ENCODE results near the gene HSD17B1.
"Not testable (repeated sequence)": the region's sequence is repeated elsewhere in the genome, so short reads cannot be mapped to it uniquely, and the experiment has no call there.

HSD17B1 gene, protein sequence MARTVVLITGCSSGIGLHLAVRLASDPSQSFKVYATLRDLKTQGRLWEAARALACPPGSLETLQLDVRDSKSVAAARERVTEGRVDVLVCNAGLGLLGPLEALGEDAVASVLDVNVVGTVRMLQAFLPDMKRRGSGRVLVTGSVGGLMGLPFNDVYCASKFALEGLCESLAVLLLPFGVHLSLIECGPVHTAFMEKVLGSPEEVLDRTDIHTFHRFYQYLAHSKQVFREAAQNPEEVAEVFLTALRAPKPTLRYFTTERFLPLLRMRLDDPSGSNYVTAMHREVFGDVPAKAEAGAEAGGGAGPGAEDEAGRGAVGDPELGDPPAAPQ

DNA sequence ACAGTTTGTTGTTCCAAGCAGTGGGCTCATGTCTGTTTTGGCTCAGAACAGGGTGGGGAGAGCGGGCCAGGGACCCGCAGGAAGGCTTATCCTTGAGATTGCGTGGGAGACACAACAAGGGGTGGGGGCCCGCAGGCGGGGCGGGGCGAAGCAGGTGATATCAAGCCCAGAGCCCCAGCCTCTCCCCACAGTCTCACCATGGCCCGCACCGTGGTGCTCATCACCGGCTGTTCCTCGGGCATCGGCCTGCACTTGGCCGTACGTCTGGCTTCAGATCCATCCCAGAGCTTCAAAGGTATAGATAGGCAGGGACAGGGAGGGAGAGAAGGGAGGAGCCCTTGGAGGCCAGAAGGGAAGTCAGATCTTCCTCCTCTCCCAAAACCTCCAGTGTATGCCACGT lies at the start of gene HSD17B1:
TSS of gene HSD17B1 (plus strand) at position 188 of the 400 bp plus-strand sequence. CDS start at position 199, 11 bp downstream.
- DNase-seq, result not testable (repeated sequence)

DNA sequence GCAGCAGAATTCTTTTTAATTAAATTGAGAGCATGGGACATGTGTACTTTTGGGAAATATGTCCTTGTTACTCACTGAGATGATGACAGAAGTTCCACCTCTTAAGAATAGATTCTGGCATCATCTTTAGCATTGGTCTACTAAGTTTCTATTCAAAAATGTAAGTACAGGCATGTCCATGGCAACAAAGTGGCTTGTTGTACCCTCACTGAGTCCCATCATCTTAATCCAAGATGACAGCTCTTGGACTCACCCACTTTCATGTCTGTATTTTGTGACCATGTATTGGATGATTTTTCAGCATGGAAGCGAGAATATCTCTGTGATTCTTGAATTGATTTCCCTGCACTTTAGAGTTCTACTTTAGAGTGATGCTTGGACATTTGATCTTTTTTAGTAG lies 49.8 kb upstream of the HSD17B1 start:
- DNase-seq, result no peak

DNA sequence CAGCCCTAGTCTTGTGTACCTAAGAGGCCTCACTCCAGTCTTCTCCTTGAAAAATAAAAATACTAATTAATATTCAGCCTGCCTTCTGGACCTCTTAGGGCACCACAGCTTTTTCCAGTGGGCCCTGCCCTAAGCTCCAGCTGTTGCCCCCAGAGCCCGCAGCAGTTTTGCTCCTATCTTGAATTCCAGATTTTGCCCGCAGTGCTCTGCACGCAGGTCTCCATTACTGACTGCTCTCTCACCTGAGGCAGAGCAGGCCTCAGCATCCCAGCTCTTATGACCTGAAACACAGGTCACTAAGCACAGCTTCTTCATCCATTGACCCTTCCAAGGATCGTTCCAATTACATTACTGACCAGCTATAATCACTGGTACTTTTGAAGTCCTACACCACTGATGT lies 45.1 kb upstream of the HSD17B1 start:
- DNase-seq, result no peak

DNA sequence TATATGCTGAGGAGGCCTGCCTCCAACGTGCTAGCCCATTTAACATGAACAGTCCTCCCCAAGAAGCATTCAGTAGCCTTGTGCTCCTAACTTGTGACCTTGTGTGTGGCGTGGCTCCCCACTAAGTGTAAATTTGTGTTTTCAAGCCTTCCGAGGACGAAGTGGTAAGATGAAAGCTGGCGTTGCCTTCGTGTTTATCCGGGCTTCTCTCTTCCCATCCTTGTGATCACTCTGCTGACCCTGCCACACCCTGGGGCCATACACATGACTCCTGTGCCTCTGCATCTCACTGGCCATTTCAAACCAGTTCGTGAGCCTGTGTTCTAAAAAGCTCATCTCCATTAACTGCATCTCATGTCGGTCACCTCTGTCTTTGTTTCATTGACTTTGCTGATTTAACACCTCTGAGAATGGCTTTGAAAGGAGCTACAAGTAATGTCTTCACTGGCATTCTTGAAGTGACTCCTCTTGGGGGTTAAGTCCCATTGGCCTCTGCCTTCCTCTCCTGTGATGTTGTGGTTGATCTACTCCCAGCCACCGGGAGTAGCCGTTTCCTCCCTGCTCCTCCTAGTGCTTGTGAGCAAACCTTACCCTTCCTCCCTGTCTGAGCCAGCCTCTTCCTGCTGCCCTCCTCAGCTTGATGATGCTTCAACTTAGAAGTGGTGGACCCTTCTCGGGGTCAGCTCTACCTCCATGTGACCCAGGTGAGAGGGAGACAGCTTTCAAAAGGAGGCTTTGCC lies 44.1 kb upstream of the HSD17B1 start:
- DNase-seq, result no peak

DNA sequence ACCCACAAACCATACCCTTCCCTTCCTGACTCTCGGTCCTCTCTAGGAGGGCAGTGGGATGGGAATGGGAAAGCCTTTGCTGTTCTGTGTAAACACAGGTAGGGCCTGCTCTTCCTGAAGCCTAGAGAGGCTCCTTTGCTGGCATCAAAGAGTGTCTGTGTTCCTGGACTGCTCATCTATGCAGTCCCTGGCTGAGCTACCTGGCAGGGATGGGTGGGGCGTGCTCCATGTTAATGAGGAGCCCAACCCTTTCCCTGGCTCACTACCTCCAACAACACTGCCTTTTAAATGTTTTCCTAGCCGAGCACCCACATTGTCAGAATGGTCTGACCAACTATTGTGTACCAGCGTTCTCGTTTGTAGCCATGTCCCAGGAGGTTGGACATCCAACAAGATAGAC lies 43.3 kb upstream of the HSD17B1 start:
- DNase-seq, result no peak

DNA sequence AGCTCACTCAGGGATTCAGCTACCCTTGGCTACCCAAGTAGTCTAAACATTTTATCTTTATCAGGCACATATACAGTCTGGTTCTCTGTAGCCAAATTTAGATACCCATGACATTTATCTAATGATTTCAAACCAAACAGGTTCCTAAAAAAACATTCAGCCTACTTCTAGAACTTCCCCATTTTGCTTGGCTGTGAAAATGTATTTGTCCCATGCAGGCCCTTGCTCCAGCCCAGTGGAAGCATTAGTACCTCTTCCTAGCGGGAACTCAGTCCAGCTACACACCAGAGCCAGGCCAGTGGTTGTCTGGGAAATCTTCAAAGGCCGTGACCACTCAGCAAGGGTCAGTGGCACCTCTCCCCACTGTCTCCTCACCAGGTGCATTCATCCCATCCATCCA lies 42.9 kb upstream of the HSD17B1 start:
- DNase-seq, result no peak

DNA sequence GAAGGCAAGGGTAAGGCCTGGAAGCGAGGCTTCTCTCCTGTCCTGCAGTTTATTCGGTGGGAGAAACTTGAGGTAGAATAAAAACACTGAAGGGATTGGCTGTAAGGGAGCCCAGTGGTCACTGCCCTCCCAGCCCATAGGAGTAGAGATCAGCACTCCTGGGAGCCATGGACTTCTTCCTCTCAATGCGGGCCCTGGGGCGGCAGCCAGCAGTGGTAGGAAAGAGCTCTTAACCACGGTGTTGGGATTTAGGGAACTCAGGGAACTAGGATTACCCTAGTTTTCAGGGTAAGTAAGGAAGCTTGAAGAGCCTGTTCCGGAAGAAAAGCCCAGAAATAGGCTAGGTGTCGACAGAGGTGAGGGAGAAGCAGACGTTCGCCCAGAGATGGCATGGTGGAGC lies 40.5 kb upstream of the HSD17B1 start:
- no peak for DNase-seq

DNA sequence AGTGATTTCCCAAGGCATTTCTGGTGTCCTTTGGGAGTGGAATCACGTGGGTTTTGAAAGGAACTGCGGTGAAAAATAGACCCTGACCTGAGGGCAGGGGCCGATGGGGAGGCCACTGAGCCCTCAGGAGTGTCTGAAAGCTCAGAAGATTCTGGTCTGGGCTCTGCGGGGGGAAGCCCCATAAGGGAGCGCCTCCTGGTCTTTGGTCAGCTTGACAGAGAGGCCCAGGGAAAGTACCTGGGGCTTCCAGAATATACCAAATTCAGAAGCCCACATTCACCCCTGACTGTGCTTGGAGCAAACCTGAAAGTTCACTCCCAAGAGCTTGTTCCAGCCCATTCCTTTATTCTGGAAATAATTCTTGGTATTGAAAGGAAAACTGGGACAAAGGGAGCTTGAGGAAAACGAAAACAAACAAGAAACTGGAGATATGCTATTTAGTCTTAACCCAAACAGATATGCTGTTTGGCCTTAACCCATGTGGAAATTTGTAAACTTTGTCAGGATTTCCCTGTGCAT lies 39.9 kb upstream of the HSD17B1 start:
- no peak for DNase-seq

DNA sequence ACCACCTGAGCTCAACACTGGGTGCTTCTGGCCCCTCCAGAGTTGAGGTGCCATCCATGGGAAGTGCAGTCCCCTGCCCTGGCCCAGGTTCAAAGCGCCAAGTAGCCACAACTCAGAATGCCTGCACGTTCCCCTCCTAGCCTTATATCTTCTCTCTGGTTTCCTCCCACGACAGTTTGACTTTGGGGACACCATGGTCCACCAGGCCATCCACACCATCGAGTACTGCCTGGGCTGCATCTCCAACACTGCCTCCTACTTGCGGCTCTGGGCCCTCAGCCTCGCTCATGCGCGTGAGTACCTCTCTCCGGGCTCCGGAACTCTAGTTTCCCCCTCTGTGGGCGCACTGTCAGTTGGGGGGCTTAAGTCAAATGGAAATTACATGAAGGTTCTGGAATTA lies 39.0 kb upstream of the HSD17B1 start:
- no peak for DNase-seq

DNA sequence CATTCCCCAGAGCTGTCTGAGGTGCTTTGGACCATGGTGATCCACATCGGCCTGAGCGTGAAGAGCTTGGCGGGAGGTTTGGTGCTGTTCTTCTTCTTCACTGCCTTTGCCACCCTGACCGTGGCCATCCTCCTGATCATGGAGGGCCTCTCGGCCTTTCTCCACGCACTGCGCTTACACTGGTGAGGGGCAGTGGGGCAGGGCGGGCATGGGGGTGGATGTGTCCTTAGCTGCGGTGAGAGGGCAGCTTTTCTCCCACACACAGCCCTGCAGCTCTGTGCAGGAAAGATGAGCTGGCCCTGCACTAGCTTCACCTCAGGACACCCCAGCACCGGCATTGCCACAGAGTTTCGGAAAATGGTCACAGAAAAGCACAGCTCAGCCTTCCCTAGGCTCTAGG lies 38.4 kb upstream of the HSD17B1 start:
- no peak for DNase-seq

DNA sequence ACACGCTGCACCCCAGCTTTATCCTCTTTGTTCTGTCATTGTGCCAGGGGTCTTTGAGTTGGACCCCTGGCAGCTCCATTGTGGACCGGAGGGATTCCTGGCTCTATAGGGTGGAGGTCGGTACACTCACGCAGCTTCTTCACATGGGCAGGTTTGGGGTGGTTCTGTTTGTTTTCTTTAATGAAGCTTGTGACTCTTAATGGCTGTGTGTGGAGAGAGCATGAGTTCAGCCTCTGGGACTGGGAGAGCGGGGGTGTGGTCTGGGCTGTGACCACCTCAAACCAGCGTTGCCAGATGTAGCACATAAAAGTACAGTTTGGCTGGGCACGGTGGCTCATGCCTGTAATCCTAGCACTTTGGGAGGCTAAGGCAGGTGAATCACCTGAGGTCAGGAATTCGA lies 37.9 kb upstream of the HSD17B1 start:
- DNase-seq, result no peak

DNA sequence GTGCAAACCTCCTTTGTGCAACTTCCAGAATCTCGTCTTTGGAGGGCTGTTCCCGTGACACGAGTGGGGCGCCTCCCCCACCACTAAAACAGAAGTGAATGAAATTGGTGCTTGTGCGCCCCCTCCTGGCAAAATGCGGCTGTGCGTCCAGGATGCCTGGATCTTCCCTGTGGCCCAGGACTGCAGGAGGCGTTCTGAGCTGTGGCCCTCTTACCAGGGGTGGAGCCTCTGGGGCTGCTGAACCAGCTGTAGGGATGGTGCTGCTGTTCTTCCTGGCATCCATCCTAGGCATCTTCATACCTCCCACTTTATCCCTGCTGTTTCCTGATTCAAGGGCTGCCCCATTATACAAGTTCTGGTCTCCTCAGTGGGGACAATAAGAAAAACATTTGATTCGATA lies 35.2 kb upstream of the HSD17B1 start:
- DNase-seq, result peak; percentile 93

DNA sequence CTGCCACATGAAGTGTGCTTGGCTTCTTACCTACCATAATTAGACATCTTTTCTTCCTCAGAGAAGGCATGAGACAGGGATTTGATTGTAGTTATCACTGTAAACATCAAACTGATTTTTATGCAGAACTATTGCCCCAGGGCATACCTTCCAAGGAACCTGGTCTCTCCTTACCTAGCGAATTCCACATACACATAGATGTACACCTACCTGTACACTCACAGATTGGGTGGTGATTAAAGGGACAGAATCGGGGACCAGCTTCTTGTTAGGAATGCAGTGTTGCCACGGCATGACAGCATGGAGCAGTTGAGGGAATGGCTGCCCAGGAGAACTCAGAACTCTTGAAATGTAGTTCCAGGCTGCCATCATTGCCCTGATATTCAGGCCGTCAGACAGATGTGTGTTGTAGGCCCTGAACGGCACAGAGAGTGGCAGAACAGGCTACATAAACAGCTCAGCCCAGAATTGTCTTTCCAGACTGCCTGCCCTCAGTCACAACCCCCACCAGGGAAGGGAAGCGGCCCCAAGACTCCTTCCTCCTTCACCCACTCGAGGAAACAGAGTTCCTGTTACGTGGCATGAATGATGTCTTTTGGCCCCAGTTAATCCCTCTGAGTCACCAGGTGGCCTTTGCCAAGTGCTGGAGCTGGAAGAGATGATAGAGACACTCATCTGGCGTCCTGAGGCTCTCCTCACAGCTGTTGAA lies 34.5 kb upstream of the HSD17B1 start:
- no peak for DNase-seq

DNA sequence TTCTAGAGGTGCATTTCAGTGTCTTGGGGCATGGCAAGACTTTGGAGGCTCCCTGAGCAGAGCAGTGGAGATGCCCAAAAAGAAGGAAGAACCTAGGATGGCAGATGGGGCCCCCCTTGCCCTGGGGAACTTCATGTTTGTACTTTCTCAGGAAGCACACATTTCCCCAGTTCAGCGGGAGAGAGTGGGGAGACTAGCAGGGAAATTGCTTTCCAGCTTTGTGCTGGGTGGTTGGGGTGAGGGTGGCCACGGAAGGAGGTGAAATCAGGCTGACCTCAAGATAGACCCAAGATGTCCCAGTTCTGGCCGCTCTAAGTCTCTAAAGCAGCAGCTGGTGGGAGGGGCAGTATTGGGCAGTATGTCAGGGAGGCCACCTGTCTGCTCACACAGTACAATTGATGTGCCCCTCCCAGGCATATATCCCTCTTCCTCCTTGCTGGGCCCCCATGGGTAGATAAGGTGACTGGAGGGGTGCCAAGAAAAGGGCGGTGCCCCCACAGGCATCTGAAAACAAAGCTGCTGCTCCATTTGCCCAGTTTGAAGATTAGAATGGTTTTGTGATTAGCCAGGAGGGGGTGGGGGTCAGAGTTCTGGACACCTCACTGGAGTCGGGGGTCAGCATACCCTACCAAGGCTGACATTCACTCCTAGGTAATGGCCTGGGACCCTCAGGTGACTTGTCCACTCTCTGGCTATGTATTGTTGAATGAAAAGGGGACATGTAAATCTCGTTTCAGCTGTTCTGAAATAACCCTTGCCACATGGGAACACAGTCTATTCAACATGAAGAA lies 33.8 kb upstream of the HSD17B1 start:
- DNase-seq, result no peak

DNA sequence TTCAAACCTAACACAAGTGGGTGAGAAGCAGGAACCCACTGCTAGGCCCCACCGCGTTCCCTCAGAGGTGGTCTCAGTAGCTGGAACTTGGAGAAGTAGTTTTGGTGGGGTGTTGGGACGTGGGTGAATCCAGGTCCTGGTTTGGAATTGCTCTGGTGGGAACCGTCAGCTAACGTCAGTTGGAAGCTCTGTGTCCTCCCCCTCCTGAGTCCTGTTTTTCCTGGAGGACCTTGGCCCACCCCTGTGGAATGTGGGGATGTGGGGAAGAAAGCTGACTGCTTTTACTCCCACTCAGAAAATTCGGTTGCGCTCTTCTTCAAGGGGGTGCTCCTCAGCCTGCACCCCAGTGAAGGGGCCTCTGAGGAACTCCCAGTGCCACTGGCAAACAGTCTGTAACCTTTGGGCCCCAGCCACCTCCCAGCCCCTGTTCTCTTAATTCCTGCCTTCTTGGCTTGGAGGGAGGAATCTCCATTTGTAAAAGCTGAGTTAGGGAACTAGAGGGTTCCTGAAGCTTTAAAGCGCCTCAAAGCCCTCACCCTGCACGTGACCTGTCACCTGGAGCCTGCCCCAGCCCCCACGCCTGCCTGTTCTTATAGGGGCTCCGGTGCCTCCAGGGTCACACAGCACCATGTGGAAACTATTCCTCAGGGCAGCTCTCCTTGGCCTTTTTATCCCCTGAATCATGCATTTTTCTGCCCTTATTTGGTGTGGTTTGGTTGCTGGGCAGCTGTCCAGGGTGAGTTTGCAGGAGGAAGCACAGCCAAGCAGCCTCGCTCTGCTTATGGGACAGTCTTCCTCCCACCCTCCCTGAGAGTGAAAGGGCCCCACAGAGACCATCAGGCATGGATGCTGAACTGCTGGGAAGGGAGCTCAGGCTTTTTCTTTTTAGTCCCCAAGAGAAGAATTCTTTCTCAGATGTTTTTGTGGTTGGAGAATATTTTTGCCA lies 32.9 kb upstream of the HSD17B1 start:
- no peak for DNase-seq

DNA sequence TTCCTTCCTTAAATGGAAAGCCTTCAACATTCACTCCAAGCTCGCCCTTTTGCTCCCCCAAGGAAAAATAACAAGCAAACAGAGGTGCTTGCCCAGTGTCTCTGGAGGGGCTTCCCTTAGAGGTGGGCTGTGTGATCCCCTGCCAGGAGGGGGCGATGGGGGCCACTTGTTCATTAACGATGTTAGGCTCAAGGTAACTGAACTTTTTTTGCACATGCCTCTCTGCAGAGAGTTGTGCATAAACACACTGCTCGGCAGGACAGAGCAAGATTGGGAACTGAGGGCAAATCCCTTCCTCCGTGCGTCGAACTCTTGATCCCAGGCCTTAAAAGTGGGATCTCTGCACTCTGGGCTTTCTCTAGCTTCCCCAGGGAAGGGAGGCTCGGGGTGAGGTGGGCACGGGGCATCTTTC lies 32.2 kb upstream of the HSD17B1 start:
- DNase-seq, result peak; percentile 65

DNA sequence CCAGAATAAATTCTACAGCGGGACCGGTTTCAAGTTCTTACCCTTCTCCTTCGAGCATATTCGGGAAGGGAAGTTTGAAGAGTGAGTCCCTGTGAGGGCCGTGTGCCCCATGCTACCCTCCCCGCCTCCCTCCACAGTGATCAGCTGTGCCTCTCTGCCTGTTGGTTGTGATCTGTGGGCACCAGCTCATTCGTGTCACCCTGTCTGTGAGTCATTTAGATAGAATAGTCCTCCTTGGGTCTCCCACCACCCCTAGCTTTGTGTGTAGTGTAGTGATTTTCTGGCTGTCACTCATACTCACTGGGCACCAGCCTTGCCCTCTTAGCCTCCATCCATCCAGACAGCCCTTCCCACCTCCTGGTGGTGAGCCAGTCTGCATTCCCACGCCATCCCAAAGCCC lies 31.7 kb upstream of the HSD17B1 start:
- no peak for DNase-seq

DNA sequence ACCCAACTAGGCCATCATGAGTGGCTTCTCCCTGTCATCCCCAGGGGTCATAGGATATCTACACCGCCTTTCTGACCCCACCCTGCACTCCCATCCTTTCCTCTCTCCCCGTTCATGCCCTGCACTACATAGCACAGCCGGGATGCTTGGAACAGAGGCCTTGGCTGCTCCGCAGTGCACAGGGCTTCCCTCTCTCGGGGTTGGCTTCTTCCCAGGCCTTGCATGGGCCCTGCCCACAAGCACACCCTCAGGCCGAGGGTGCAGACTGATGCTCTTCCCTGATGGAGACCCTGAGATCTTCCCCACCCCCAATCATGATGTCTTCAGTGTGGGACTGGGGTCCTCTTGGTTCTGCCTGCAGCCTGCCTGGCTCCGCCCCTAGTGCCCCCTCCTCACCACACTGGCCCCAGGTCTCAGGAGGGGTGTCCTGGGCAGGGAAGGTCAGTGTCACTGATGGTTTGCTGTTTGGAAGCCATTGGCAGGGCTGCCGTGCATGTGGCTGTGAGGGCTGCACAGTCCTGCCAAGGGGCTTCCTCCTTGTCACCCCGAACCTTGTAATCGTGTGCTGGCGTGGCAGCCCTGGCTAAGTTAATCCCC lies 31.0 kb upstream of the HSD17B1 start:
- no peak for DNase-seq

DNA sequence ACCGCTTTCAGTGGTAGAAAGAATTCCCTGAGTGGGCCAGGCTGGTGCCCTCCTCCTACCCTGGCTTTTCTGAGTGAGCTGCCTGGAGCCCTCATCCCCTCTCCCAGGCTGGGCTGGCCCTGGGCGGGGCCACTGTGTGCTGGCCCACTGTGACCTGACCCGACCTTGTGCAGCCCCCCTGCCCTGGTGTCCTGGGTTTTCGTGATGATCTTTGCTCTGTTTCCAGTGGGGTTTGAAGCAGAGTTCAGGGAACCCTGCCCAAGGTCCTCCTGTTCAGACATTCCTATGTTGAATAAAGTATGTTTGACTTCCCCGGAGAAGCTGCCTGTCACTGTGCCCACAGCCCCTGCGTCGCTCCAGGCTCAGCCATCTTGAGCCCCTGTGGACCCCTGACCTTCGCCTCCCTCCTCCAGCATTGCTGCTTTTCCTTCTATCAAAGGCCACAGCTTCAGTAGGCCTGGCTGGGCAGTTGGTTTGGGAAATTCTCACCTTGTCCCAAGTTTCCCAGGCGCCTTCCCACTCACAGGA lies 30.4 kb upstream of the HSD17B1 start:
- no peak for DNase-seq

DNA sequence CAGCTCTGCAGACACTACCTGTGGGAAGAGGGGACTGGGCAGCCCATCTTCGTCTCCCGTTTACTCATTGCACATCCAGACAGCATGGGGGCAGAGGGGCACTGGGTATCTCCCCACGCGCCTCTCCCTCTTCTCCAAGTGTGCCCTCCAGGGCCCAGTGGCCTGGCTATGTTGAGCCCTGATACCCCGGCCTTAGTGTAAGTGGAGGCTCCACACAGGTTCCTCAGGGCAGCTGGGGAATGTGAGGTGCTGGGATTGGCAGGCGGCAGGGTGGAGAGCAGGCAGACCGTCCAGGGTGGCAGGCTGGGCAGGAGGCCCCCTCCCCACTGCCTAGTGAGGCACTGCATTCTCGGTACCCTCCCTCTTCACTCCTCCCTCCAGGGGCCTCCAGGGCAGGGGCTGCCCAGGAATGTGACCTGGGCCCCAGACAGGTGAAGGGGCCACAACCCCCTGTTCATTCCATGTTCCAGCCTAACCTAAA lies 29.9 kb upstream of the HSD17B1 start:
- DNase-seq, result no peak

DNA sequence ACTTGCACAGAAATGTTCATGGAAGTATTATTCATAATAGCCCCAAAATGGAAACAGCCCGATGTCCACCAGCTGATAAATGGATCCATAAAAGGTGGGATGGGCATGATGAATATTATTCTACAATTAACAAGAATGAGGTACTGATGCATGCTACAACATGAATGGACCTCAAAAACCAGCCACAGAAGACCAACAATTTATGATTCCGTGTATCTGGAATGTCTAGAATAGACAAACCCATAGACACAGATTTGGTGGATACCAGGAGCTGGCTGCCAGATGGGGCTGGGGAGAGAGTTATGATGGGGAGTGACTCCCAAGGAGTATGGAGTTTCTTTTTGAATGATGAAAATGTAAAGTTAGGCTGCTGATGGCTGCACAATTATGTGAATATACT lies 27.5 kb upstream of the HSD17B1 start:
- DNase-seq, result no peak

Measured in stimulated activated CD8-positive, alpha-beta memory T cell treated with anti-CD3 and anti-CD28 coated beads, Interleukin-4, amount 100 ng/mL, for 48 hours (primary cell).